ENCODE data around the gene MSX1.

Gene MSX1

GRCh38 chr4:4890574-4891255 lies 31.2 kb downstream of the MSX1 start:
- no peak for TF ChIP-seq CTCF (conservative IDR thresholded peaks at IDR 0.05; ENCODE audit: low read length)
- no peak overlapping the region for H3K4me3 ChIP-seq (ENCODE audit: low read length)
- DNase-seq (ENCODE audit: low read depth), result no peak

DNA sequence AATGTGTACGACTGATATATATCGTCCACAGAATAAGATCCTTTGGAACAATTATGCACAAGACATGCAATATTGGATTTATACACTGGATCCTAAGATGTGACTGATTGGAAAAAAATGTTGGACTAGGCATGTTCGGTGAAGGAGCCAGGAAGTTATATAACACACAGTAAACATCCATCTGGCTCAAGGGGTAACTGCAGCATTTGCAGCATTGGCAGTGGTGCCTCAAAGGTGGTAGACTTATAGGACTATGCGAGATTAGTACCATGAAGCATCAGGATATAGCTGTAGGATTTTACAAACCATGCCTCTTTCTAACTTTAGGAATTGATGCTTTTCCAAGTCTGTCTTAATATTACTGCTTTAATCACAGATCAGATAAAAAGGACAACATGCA lies 34.3 kb downstream of the MSX1 start:
- H3K4me3 ChIP-seq (ENCODE audit: low read length), result no peak overlapping the region
- TF ChIP-seq CTCF (conservative IDR thresholded peaks at IDR 0.05; ENCODE audit: low read length), result no peak
- DNase-seq (ENCODE audit: low read depth), result no peak

- no peak overlapping the region for H3K4me3 ChIP-seq (ENCODE audit: low read length)
- DNase-seq (ENCODE audit: low read depth), result no peak
- TF ChIP-seq CTCF (conservative IDR thresholded peaks at IDR 0.05; ENCODE audit: low read length), result no peak
Measured at GRCh38 chr4:4899202-4899925, 39.9 kb downstream of the MSX1 start.

GRCh38 chr4:4901877-4902276 lies 42.4 kb downstream of the MSX1 start:
- no peak for TF ChIP-seq CTCF (conservative IDR thresholded peaks at IDR 0.05; ENCODE audit: low read length)
- no peak overlapping the region for H3K4me3 ChIP-seq (ENCODE audit: low read length)
- DNase-seq (ENCODE audit: low read depth), result no peak

GRCh38 chr4:4912155-4912554 lies 52.7 kb downstream of the MSX1 start:
- H3K4me3 ChIP-seq (ENCODE audit: low read length), result no peak overlapping the region
- DNase-seq (ENCODE audit: low read depth), result no peak
- TF ChIP-seq CTCF (conservative IDR thresholded peaks at IDR 0.05; ENCODE audit: low read length), result no peak

GRCh38 chr4:4913147-4913561 lies 53.7 kb downstream of the MSX1 start:
- no peak for TF ChIP-seq CTCF (conservative IDR thresholded peaks at IDR 0.05; ENCODE audit: low read length)
- no peak for DNase-seq (ENCODE audit: low read depth)
- no peak overlapping the region for H3K4me3 ChIP-seq (ENCODE audit: low read length)

Data from AG10803 (cell line).